ENCODE measurements around the gene ADAMTS6. TPM values are rescaled to one million over a fixed set of nuclear protein-coding genes. Genes with fewer than 3 reads are reported as not detected.

The ADAMTS6 gene
- total RNA-seq, 4 donors from 2014 or later: 0.34 to 2.8 (median 2.0) TPM

GRCh38 chr5:65288657-65289056 lies 193.1 kb downstream of the ADAMTS6 start:
- Histone ChIP-seq H3K27me3 (no peaks in the 10 kb centered on the region), H3K36me3 (no peaks in the 10 kb centered on the region), H3K4me1 (no peaks in the 10 kb centered on the region), H3K9me3 (no peaks in the 10 kb centered on the region), H3K4me3 (no peak overlapping the region), H3K27ac (no peak overlapping the region)
- WGBS: 93% methylated on average over 2 of the region's 2 CpGs
- DNase-seq (ENCODE audit: low spot score in 2 of 2): no peak
- TF ChIP-seq POLR2AphosphoS5 (IDR thresholded peaks at IDR 0.05): no peak
- no peak for TF ChIP-seq POLR2A (IDR thresholded peaks at IDR 0.05)
- no peak for TF ChIP-seq EP300 (IDR thresholded peaks at IDR 0.05)
- TF ChIP-seq CTCF (IDR thresholded peaks at IDR 0.05): no peak

- no peak for TF ChIP-seq EP300 (IDR thresholded peaks at IDR 0.05)
- no peak for TF ChIP-seq POLR2AphosphoS5 (IDR thresholded peaks at IDR 0.05)
- TF ChIP-seq POLR2A (IDR thresholded peaks at IDR 0.05): no peak
- TF ChIP-seq CTCF (IDR thresholded peaks at IDR 0.05): no peak
- Histone ChIP-seq H3K27me3 (no peaks in the 10 kb centered on the region), H3K4me1 (no peaks in the 10 kb centered on the region), H3K27ac (no peak overlapping the region), H3K9me3 (no peaks in the 10 kb centered on the region), H3K4me3 (no peak overlapping the region), H3K36me3 (no peaks in the 10 kb centered on the region)
- DNase-seq (ENCODE audit: low spot score in 2 of 2): no peak
- WGBS: 82% methylated on average over 2 of the region's 2 CpGs
Measured at GRCh38 chr5:65279603-65280002, 202.1 kb downstream of the ADAMTS6 start.

- Histone ChIP-seq H3K9me3 (no peaks in the 10 kb centered on the region), H3K27me3 (no peaks in the 10 kb centered on the region), H3K4me1 (no peaks in the 10 kb centered on the region), H3K36me3 (no peaks in the 10 kb centered on the region), H3K4me3 (no peak overlapping the region), H3K27ac (no peak overlapping the region)
- 76% methylated on average over 1 of the region's 1 CpG for WGBS
- TF ChIP-seq POLR2A (IDR thresholded peaks at IDR 0.05) (no peak), EP300 (IDR thresholded peaks at IDR 0.05) (no peak), POLR2AphosphoS5 (IDR thresholded peaks at IDR 0.05) (no peak), CTCF (IDR thresholded peaks at IDR 0.05) (no peak)
- DNase-seq (ENCODE audit: low spot score in 2 of 2): no peak
Measured at GRCh38 chr5:65276178-65276890, 205.4 kb downstream of the ADAMTS6 start.

- Histone ChIP-seq H3K9me3 (no peaks in the 10 kb centered on the region), H3K4me1 (no peaks in the 10 kb centered on the region), H3K4me3 (no peak overlapping the region), H3K27ac (no peak overlapping the region), H3K27me3 (no peaks in the 10 kb centered on the region), H3K36me3 (no peaks in the 10 kb centered on the region)
- no peak for DNase-seq (ENCODE audit: low spot score in 2 of 2)
- WGBS: 57% methylated on average over 1 of the region's 1 CpG
- TF ChIP-seq CTCF (IDR thresholded peaks at IDR 0.05): no peak
- TF ChIP-seq POLR2A (IDR thresholded peaks at IDR 0.05): no peak
- TF ChIP-seq POLR2AphosphoS5 (IDR thresholded peaks at IDR 0.05): no peak
- TF ChIP-seq EP300 (IDR thresholded peaks at IDR 0.05): no peak
Measured at GRCh38 chr5:65271906-65272305, 209.8 kb downstream of the ADAMTS6 start.

GRCh38 chr5:65268525-65268924 lies 213.2 kb downstream of the ADAMTS6 start:
- Histone ChIP-seq H3K9me3 (no peaks in the 10 kb centered on the region), H3K4me1 (no peaks in the 10 kb centered on the region), H3K27me3 (no peaks in the 10 kb centered on the region), H3K27ac (no peak overlapping the region), H3K36me3 (no peaks in the 10 kb centered on the region), H3K4me3 (no peak overlapping the region)
- WGBS: 57% methylated on average over 8 of the region's 8 CpGs
- TF ChIP-seq EP300 (IDR thresholded peaks at IDR 0.05): no peak
- TF ChIP-seq CTCF (IDR thresholded peaks at IDR 0.05): no peak
- no peak for TF ChIP-seq POLR2AphosphoS5 (IDR thresholded peaks at IDR 0.05)
- no peak for TF ChIP-seq POLR2A (IDR thresholded peaks at IDR 0.05)
- DNase-seq (ENCODE audit: low spot score in 2 of 2): no peak

Measured in suprapubic skin (tissue), 4 donors.